Right ventricle myocardium inferior (tissue), 1 donor: ENCODE data around the gene HCFC2. TPM values are rescaled to one million over a fixed set of nuclear protein-coding genes. Genes with fewer than 3 reads are reported as not detected.

ENCODE experiments used
- ATAC-seq: fragments of 200-7000 bp; cut with Tn5 transposase; one replicate; pipeline ENCODE4 v1.9.1; 2020; ENCODE audit warnings: mild to moderate bottlenecking, moderate library complexity
- DNase-seq: peaks from one replicate; pipeline ENCODE4 v3.0.0; 2021; ENCODE audit errors: missing footprints
- intact Hi-C: fragments of 100-400 bp; cut with DNase I; formaldehyde crosslinking; loops from one replicate; pipeline ENCODE4 v1.11.0; 2022
- total RNA-seq: library from RNA; stranded (reverse); fragmentation: NEBNext Ultra II Directional; extraction: Animal tissue kit (Norgen Biotek cat#: 25700); gene quantifications from one replicate; pipeline ENCODE4 v1.2.1, GENCODE V29; 2021
- donor health status: DM: no; HTN: yes; CAD: no; lungs with severe emphysema.

HCFC2 gene
- total RNA-seq, 1 donor from 2014 or later = 9.5 TPM

- ATAC-seq (no peak), DNase-seq (peak; percentile 39)
- intact Hi-C loops = loop anchor here (5.0 kb wide), 1 partner anchor 58 kb away; no protein-coding TSS in a partner anchor
These were observed 9.5 kb upstream of the HCFC2 start for GRCh38 chr12:104054681-104055346.

GRCh38 chr12:104055686-104056388 lies 8.5 kb upstream of the HCFC2 start:
- DNase-seq = peak; percentile 78
- intact Hi-C loops = loop anchor here (2.0 to 5.0 kb wide), 2 partner anchors 53 to 59 kb away; no protein-coding TSS in a partner anchor
- peak; percentile 96 for ATAC-seq

DNA sequence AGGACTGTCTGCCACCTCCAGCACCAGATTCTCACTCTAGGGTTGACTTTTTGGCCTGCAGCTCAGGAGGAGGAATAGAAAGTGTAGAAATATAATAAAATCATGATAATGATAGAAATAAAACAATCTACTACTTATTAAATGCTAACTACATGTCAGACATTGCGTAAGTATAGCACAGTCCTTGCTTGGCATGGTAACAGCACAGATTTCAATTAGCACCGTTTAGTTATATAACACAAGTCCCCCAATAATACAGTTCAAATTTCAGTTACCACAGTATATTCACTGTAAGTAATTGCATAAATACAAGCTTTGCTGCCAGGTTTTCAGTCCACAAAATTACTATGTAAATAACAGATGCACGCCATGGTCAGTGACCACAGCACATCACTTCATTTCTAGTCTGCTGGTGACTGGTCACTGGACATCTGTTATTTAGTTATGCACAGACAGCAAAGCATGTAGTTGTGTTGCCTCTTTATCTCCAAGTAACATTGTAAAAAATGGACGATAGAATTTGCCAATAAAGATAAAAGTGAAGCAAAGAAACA lies 7.8 kb upstream of the HCFC2 start:
- DNase-seq (no peak), ATAC-seq (no peak)
- intact Hi-C loops = loop anchor here (2.0 to 5.0 kb wide), 2 partner anchors 52 to 59 kb away; no protein-coding TSS in a partner anchor

DNA sequence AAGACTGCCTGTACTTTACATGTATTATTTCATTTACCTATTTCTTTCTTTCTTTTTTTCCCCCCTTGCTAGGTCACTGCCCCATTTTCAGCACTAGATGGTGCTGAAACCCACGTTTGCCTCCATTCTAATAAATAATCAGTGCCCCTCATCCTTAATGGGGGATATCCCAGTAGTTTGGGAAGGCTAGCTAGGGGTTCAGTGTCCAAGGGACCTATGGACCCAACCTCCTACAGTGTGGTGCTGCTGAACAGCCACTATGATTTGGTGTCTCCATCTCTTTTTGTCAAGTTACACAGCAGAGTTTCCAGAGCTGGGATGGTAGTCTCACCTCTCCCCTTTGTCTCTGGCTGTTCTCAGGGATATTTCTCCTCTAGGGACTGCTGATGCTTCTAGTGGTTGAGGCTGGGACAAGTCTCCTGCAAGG lies 6.5 kb upstream of the HCFC2 start:
- DNase-seq = no peak
- intact Hi-C loops = loop anchor here (2.0 to 5.0 kb wide), 2 partner anchors 51 to 60 kb away; no protein-coding TSS in a partner anchor
- ATAC-seq = no peak

- no peak for DNase-seq
- intact Hi-C loops = loop anchor here (5.0 kb wide), 1 partner anchor 62 kb away; no protein-coding TSS in a partner anchor
- ATAC-seq = no peak
These were observed 5.5 kb upstream of the HCFC2 start for GRCh38 chr12:104058802-104059201.

GRCh38 chr12:104059963-104060362 lies 4.4 kb upstream of the HCFC2 start:
- DNase-seq (no peak), ATAC-seq (no peak)
- intact Hi-C loops = loop anchor here (5.0 kb wide), 1 partner anchor 63 kb away; no protein-coding TSS in a partner anchor

GRCh38 chr12:104060791-104061190 lies 3.5 kb upstream of the HCFC2 start:
- ATAC-seq (no peak), DNase-seq (no peak)
- intact Hi-C loops = no loop called here

DNA sequence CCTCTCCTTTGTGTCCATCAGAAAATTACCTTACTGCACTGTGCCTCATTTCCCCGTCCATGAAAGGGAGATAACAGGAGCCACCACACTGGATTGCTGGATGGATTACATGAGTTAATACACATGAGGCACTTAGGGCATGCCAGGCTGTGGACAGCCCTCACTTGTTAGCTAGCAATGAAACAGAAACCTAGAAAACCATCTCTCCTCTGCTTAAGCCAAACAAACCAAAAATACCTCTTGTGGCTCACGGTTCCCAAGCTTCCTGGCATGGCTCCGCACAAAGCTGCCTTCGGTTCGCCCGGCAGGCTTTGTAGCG lies 660 bp upstream of the HCFC2 start:
- DNase-seq (no peak), ATAC-seq (peak; percentile 30)
- intact Hi-C loops = loop anchor here (2.0 kb wide), 1 partner anchor 99 kb away; the partner anchor contains the start of gene TDG

- intact Hi-C loops = loop anchor here (2.0 to 5.0 kb wide), 3 partner anchors 67 to 133 kb away; partner anchors contain the start of genes HSP90B1 and TDG
These were observed 604 bp downstream of the HCFC2 start for GRCh38 chr12:104064842-104065427.

GRCh38 chr12:104072099-104072498 lies 7.8 kb downstream of the HCFC2 start:
- DNase-seq = no peak
- intact Hi-C loops = no loop called here

More at GRCh38 chr12:104064842-104065427, 604 bp downstream of the HCFC2 start:
- DNase-seq = peak; percentile 69
- peak; percentile 30 for ATAC-seq

DNA sequence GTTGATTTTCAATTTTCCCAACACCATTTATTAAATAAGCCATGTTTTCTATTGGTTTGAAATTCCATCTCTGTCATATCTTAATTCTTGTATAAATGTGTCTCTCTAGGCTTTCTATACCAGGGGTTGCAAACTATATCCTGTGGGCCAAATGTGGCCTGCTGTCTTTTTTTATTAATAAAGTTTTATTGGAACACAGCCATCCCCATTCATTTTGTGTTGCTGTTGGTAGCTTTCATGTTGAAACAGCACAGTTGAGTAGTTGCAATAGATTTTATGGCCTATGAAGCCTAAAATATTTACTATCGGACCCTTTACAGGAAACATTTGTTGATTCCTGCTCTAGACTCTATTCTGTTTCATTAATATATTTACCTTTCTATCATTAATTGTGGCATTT lies 9.4 kb downstream of the HCFC2 start:
- ATAC-seq (no peak), DNase-seq (no peak)
- intact Hi-C loops = no loop called here

More at GRCh38 chr12:104072099-104072498, 7.8 kb downstream of the HCFC2 start:
- ATAC-seq = no peak

DNA sequence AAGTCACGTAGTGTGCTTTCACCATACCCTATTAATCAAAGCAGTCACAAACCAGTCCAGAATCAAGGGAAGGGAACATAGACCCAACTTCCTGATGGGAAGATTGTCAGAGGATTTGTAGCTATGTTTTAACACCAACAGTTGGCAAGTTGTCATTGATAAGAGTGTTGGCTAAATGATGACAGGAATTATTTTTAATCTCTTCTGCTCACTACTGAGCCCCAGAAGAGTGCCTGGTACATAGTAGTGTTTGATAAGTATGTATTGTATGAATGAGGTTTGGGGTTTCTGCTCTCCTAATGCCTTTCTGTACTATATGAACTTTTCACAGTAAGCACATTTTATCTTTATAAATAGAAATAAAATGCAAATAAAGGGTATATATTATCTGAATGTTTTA lies 14.7 kb downstream of the HCFC2 start:
- intact Hi-C loops = no loop called here
- ATAC-seq (peak; percentile 80), DNase-seq (no peak)

DNA sequence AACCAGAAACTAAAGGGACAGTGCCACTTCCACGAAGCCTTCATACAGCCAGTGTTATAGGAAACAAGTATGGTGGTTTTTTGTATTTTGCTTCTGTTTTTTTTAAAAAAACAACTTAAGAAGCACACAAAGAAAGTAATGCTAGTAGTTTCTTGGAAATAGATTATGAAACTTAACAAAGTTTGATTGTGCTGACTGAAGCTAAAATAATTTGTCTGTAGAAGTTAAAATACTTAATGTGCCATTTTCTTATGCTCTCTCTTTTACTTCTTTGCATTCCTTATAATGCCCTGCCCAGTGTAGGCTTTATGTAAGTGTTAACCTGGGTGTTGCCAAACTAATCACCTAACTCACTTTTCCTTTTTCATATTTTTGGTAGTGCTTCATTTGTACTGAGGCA lies 16.4 kb downstream of the HCFC2 start:
- ATAC-seq (no peak), DNase-seq (no peak)

DNA sequence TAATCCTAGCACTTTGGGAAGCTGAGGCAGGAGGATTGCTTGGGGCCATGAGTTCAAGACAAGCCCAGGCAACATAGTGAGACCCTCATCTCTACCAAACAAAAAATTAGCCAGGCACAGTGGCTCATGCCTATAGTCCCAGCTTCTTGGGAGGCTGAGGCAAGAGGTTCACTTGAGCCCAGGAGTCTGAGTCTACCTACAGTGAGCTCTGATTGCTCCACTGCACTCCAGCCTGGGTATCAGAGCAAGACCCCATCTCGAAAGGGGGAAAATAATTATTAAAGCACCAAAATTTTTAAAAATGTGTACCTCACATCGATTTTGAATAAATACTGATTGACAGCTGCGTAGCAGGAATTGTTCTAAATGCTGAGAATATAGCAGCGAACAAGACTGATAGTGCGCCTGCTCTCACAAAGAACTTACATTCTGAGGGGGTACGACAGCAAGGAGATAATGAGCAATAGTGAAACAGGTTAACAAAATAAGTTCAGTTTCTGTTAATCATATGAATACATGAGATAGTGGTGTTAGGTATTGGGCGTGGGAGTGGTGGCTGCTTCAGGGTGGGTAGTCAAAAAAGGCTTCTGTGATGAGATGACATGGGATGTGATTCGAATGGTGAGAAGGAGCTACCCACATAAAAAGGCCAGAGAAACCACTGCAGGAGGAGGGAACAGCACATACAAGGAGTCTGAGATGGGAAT lies 19.6 kb downstream of the HCFC2 start:
- intact Hi-C loops = no loop called here
- DNase-seq = no peak
- ATAC-seq = no peak

More for the DNA sequence above, 16.4 kb downstream of the HCFC2 start:
- intact Hi-C loops = no loop called here

DNA sequence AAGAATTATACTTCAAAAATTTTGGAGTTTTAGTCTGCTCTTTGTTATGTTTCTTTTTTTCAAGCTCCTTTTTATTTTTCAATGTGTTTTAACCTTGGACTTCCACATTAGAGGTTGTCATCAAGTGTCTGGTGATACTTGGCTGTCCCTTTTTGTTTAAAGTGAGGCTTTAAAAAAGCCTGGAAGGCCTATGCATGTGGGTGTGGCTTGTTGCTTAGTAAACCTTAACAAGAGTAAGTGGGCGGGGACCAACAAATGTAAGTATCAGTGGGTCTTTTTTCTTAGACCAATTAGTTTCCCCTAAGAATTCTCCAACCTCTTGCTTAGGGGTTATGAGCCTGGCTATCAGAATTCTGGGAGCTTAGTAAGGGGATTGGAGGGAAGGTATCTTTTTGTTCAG lies 26.4 kb downstream of the HCFC2 start:
- DNase-seq = no peak
- intact Hi-C loops = no loop called here

DNA sequence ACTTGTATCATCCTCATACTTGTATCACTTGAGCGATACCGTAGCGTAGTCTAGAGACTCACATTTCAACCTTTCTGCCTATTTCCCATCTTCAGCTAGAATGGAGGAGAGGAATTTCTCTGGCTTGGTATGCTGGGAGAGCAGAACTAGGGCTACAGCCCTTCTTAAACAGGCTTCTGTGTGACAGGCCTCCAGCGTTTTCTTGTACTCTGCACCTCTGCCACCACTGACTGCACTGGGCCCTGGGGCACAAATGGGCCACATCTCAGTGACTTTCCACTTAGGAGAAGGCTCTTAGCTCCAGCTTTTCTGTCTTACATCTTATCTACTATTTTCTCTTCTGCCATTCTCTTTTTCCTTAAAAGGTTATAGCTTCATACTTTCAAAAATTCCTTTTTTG lies 26.8 kb downstream of the HCFC2 start:
- ATAC-seq (no peak), DNase-seq (no peak)
- intact Hi-C loops = no loop called here

More for the DNA sequence above, 26.4 kb downstream of the HCFC2 start:
- ATAC-seq = peak; percentile 52

- intact Hi-C loops = no loop called here
- no peak for ATAC-seq
- DNase-seq = no peak
These were observed 30.0 kb downstream of the HCFC2 start for GRCh38 chr12:104094284-104094683.

GRCh38 chr12:104095289-104095688 lies 31.0 kb downstream of the HCFC2 start:
- no peak for ATAC-seq
- DNase-seq = no peak
- intact Hi-C loops = no loop called here

- ATAC-seq = no peak
These were observed 33.6 kb downstream of the HCFC2 start for GRCh38 chr12:104097954-104098353.

More at GRCh38 chr12:104097954-104098353, 33.6 kb downstream of the HCFC2 start:
- intact Hi-C loops = no loop called here
- DNase-seq = no peak
